ENCODE measurements around the gene NOS1AP.

The NOS1AP gene

DNA sequence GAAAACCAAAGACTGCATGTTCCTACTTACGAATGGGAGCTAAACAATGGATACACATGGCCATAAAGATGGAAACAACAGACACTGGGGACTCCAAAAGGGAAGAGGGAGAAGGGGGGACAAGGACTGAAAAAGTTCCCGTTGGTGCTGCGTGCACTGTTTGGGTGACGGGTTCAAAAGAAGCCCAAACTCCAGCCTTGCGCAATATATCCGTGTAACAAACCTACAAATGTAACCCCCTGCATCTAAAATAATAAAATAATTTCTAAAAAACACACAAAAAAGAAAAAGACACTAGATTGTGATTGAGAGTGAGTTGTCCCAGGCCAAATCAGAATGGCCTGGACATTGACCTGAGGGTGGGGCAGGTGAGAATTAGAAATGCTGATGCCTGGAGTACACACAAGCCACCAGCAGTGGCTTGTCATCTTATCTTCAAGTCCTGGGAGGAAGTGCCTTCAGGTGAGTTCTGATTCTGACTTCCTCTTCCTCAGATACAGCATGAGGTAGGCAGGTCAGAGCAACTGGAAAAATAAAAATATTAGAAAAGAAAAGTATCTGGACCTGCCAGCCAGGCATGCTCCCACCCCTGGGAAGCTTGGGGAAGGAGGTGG lies 252.4 kb downstream of the NOS1AP start:
- ATAC-seq, result no peak
- TF ChIP-seq, protein P1, sequence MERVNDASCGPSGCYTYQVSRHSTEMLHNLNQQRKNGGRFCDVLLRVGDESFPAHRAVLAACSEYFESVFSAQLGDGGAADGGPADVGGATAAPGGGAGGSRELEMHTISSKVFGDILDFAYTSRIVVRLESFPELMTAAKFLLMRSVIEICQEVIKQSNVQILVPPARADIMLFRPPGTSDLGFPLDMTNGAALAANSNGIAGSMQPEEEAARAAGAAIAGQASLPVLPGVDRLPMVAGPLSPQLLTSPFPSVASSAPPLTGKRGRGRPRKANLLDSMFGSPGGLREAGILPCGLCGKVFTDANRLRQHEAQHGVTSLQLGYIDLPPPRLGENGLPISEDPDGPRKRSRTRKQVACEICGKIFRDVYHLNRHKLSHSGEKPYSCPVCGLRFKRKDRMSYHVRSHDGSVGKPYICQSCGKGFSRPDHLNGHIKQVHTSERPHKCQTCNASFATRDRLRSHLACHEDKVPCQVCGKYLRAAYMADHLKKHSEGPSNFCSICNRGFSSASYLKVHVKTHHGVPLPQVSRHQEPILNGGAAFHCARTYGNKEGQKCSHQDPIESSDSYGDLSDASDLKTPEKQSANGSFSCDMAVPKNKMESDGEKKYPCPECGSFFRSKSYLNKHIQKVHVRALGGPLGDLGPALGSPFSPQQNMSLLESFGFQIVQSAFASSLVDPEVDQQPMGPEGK (CRISPR knock-in tag; IDR thresholded peaks at IDR 0.05; ENCODE audit: borderline replicate concordance), result no peak
- TF ChIP-seq OSR1 (CRISPR knock-in tag; IDR thresholded peaks at IDR 0.05), result no peak
- TF ChIP-seq ZFP30 (CRISPR knock-in tag; IDR thresholded peaks at IDR 0.05), result no peak
- no peak for TF ChIP-seq GLIS3 (CRISPR knock-in tag; IDR thresholded peaks at IDR 0.05)
- TF ChIP-seq ZNF565 (CRISPR knock-in tag; conservative IDR thresholded peaks at IDR 0.05; ENCODE audit: low read depth), result no peak
- TF ChIP-seq TCF4 (CRISPR knock-in tag; IDR thresholded peaks at IDR 0.05; ENCODE audit: borderline replicate concordance), result no peak

DNA sequence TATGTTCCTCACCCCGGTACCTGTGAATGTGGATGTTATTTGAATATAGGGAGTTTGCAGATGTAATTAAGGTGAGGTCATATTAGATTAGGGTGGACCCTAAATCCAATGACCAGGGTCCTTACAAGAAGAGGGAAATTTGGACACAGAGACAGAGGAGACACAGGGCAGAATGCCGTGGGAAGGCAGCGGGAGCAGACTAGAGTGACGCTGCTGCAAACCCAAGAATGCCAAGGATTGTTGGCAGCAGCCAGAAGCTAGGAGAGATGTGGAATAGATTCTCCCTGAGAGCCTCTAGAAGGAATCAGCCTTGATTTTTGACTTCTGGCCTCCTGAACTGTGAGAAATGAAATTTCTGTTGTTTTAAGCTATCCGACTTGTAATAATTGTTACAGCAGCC lies 253.5 kb downstream of the NOS1AP start:
- no peak for ATAC-seq
- TF ChIP-seq GLIS3 (CRISPR knock-in tag; IDR thresholded peaks at IDR 0.05), result no peak
- no peak for TF ChIP-seq RARB (CRISPR knock-in tag; IDR thresholded peaks at IDR 0.05)
- TF ChIP-seq BACH2 (CRISPR knock-in tag; IDR thresholded peaks at IDR 0.05; ENCODE audit: borderline replicate concordance), result no peak
- no peak for TF ChIP-seq SNAI2 (CRISPR knock-in tag; IDR thresholded peaks at IDR 0.05)
- TF ChIP-seq ZNF565 (CRISPR knock-in tag; conservative IDR thresholded peaks at IDR 0.05; ENCODE audit: low read depth), result no peak
- TF ChIP-seq, protein P2, sequence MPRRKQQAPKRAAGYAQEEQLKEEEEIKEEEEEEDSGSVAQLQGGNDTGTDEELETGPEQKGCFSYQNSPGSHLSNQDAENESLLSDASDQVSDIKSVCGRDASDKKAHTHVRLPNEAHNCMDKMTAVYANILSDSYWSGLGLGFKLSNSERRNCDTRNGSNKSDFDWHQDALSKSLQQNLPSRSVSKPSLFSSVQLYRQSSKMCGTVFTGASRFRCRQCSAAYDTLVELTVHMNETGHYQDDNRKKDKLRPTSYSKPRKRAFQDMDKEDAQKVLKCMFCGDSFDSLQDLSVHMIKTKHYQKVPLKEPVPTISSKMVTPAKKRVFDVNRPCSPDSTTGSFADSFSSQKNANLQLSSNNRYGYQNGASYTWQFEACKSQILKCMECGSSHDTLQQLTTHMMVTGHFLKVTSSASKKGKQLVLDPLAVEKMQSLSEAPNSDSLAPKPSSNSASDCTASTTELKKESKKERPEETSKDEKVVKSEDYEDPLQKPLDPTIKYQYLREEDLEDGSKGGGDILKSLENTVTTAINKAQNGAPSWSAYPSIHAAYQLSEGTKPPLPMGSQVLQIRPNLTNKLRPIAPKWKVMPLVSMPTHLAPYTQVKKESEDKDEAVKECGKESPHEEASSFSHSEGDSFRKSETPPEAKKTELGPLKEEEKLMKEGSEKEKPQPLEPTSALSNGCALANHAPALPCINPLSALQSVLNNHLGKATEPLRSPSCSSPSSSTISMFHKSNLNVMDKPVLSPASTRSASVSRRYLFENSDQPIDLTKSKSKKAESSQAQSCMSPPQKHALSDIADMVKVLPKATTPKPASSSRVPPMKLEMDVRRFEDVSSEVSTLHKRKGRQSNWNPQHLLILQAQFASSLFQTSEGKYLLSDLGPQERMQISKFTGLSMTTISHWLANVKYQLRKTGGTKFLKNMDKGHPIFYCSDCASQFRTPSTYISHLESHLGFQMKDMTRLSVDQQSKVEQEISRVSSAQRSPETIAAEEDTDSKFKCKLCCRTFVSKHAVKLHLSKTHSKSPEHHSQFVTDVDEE (CRISPR knock-in tag; IDR thresholded peaks at IDR 0.05), result no peak
- no peak for TF ChIP-seq ESRRG (CRISPR knock-in tag; IDR thresholded peaks at IDR 0.05)
- no peak for TF ChIP-seq PPARA (CRISPR knock-in tag; IDR thresholded peaks at IDR 0.05; ENCODE audit: borderline replicate concordance)
- TF ChIP-seq ARNTL (CRISPR knock-in tag; IDR thresholded peaks at IDR 0.05; ENCODE audit: borderline replicate concordance, low read depth), result no peak
- no peak for TF ChIP-seq ISL1 (CRISPR knock-in tag; IDR thresholded peaks at IDR 0.05)
- TF ChIP-seq OSR1 (CRISPR knock-in tag; IDR thresholded peaks at IDR 0.05), result no peak
- TF ChIP-seq ZFP30 (CRISPR knock-in tag; IDR thresholded peaks at IDR 0.05), result no peak
- TF ChIP-seq, protein P3, sequence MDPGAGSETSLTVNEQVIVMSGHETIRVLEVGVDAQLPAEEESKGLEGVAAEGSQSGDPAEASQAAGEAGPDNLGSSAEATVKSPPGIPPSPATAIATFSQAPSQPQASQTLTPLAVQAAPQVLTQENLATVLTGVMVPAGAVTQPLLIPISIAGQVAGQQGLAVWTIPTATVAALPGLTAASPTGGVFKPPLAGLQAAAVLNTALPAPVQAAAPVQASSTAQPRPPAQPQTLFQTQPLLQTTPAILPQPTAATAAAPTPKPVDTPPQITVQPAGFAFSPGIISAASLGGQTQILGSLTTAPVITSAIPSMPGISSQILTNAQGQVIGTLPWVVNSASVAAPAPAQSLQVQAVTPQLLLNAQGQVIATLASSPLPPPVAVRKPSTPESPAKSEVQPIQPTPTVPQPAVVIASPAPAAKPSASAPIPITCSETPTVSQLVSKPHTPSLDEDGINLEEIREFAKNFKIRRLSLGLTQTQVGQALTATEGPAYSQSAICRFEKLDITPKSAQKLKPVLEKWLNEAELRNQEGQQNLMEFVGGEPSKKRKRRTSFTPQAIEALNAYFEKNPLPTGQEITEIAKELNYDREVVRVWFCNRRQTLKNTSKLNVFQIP (CRISPR knock-in tag; IDR thresholded peaks at IDR 0.05; ENCODE audit: borderline replicate concordance, low read depth), result no peak
- no peak for TF ChIP-seq ZFP3 (CRISPR knock-in tag; IDR thresholded peaks at IDR 0.05)
- no peak for TF ChIP-seq TCF4 (CRISPR knock-in tag; IDR thresholded peaks at IDR 0.05; ENCODE audit: borderline replicate concordance)
- no peak for TF ChIP-seq ZNF70 (CRISPR knock-in tag; IDR thresholded peaks at IDR 0.05)
- TF ChIP-seq, protein P4, sequence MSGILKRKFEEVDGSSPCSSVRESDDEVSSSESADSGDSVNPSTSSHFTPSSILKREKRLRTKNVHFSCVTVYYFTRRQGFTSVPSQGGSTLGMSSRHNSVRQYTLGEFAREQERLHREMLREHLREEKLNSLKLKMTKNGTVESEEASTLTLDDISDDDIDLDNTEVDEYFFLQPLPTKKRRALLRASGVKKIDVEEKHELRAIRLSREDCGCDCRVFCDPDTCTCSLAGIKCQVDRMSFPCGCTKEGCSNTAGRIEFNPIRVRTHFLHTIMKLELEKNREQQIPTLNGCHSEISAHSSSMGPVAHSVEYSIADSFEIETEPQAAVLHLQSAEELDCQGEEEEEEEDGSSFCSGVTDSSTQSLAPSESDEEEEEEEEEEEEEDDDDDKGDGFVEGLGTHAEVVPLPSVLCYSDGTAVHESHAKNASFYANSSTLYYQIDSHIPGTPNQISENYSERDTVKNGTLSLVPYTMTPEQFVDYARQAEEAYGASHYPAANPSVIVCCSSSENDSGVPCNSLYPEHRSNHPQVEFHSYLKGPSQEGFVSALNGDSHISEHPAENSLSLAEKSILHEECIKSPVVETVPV (CRISPR knock-in tag; IDR thresholded peaks at IDR 0.05), result no peak
- TF ChIP-seq CSDC2 (CRISPR knock-in tag; IDR thresholded peaks at IDR 0.05), result no peak

DNA sequence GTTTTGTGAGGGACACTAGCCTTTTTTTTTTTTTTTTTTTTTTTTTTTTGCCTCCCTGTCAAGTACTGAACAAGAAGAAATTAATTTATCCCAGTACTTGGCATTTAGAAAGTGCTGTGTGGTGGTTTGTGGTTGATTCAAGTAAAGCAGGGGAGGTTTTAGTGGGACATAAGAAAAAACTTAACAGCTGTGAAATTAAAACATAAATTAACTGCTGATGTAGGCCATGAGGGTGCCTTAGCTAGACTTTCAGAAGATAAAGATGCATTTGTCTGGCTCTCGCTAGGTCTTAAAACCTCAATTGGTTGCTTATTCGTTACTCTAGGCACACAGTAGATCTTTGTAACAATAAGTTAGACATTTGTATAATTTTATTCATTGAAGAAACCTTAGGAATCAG lies 254.9 kb downstream of the NOS1AP start:
- ATAC-seq, result no peak
- TF ChIP-seq, protein P5, sequence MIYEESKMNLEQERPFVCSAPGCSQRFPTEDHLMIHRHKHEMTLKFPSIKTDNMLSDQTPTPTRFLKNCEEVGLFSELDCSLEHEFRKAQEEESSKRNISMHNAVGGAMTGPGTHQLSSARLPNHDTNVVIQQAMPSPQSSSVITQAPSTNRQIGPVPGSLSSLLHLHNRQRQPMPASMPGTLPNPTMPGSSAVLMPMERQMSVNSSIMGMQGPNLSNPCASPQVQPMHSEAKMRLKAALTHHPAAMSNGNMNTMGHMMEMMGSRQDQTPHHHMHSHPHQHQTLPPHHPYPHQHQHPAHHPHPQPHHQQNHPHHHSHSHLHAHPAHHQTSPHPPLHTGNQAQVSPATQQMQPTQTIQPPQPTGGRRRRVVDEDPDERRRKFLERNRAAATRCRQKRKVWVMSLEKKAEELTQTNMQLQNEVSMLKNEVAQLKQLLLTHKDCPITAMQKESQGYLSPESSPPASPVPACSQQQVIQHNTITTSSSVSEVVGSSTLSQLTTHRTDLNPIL (CRISPR knock-in tag; IDR thresholded peaks at IDR 0.05; ENCODE audit: low read depth), result no peak
- TF ChIP-seq ARNTL (CRISPR knock-in tag; IDR thresholded peaks at IDR 0.05; ENCODE audit: borderline replicate concordance, low read depth) (no peak), TCF4 (CRISPR knock-in tag; IDR thresholded peaks at IDR 0.05; ENCODE audit: borderline replicate concordance) (no peak), CSDC2 (CRISPR knock-in tag; IDR thresholded peaks at IDR 0.05) (no peak), ISL1 (CRISPR knock-in tag; IDR thresholded peaks at IDR 0.05) (no peak), ZNF70 (CRISPR knock-in tag; IDR thresholded peaks at IDR 0.05) (no peak), ZFP30 (CRISPR knock-in tag; IDR thresholded peaks at IDR 0.05) (no peak), ZNF8 (CRISPR knock-in tag; IDR thresholded peaks at IDR 0.05) (no peak), PPARA (CRISPR knock-in tag; IDR thresholded peaks at IDR 0.05; ENCODE audit: borderline replicate concordance) (no peak), TOX (CRISPR knock-in tag; IDR thresholded peaks at IDR 0.05; ENCODE audit: borderline replicate concordance) (no peak), ZNF565 (CRISPR knock-in tag; conservative IDR thresholded peaks at IDR 0.05; ENCODE audit: low read depth) (no peak), BACH2 (CRISPR knock-in tag; IDR thresholded peaks at IDR 0.05; ENCODE audit: borderline replicate concordance) (no peak), ESRRG (CRISPR knock-in tag; IDR thresholded peaks at IDR 0.05) (no peak), ZFP3 (CRISPR knock-in tag; IDR thresholded peaks at IDR 0.05) (no peak)
- TF ChIP-seq, protein P1 (CRISPR knock-in tag; IDR thresholded peaks at IDR 0.05; ENCODE audit: borderline replicate concordance), result no peak
- TF ChIP-seq, protein P2 (CRISPR knock-in tag; IDR thresholded peaks at IDR 0.05), result no peak

Measured in SK-N-SH treated with all-trans-retinoic acid at 6 μM for 48 hours (cell line).